Fibroblast of skin of right quadriceps (primary cell): ENCODE measurements around the gene ACAD9.
"Not testable (repeated sequence)": the region's sequence is repeated elsewhere in the genome, so short reads cannot be mapped to it uniquely, and the experiment has no call there.

ENCODE experiments used
- DNase-seq: peaks from one replicate; pipeline ENCODE4 v3.0.0-alpha.2; 2013

Gene ACAD9

GRCh38 chr3:128879125-128879969 is at the start of gene ACAD9:
TSS of gene ACAD9 (plus strand) at chr3:128879620. CDS start at chr3:128879692, 72 bp downstream.
- peak; percentile 98 for DNase-seq

GRCh38 chr3:128829925-128830625 is 49.3 kb upstream of the ACAD9 start:
- DNase-seq, result not testable (repeated sequence)

- not testable (repeated sequence) for DNase-seq
Measured at GRCh38 chr3:128830762-128831161, 48.7 kb upstream of the ACAD9 start.

GRCh38 chr3:128832979-128833378 is 46.4 kb upstream of the ACAD9 start:
- not testable (repeated sequence) for DNase-seq

GRCh38 chr3:128835096-128835495 is 44.3 kb upstream of the ACAD9 start:
- no peak for DNase-seq

GRCh38 chr3:128841926-128842920 is 37.2 kb upstream of the ACAD9 start:
- DNase-seq, result no peak

- no peak for DNase-seq
Measured at GRCh38 chr3:128844502-128844901, 34.9 kb upstream of the ACAD9 start.

- DNase-seq, result no peak
Measured at GRCh38 chr3:128845119-128845777, 34.2 kb upstream of the ACAD9 start.

GRCh38 chr3:128845778-128846485 is 33.5 kb upstream of the ACAD9 start:
- DNase-seq, result peak; percentile 64

GRCh38 chr3:128846486-128846891 is 32.9 kb upstream of the ACAD9 start:
- no peak for DNase-seq

GRCh38 chr3:128847666-128848370 is 31.6 kb upstream of the ACAD9 start:
- no peak for DNase-seq

GRCh38 chr3:128848936-128849335 is 30.5 kb upstream of the ACAD9 start:
- no peak for DNase-seq

GRCh38 chr3:128849911-128850455 is 29.4 kb upstream of the ACAD9 start:
- DNase-seq, result peak; percentile 19

- DNase-seq, result no peak
Measured at GRCh38 chr3:128850544-128850943, 28.9 kb upstream of the ACAD9 start.

GRCh38 chr3:128851601-128852000 is 27.8 kb upstream of the ACAD9 start:
- no peak for DNase-seq

- no peak for DNase-seq
Measured at GRCh38 chr3:128853826-128854225, 25.6 kb upstream of the ACAD9 start.

- DNase-seq, result no peak
Measured at GRCh38 chr3:128854475-128854874, 24.9 kb upstream of the ACAD9 start.

- no peak for DNase-seq
Measured at GRCh38 chr3:128855569-128855968, 23.9 kb upstream of the ACAD9 start.

GRCh38 chr3:128858167-128858566 is 21.3 kb upstream of the ACAD9 start:
- no peak for DNase-seq

- DNase-seq, result no peak
Measured at GRCh38 chr3:128859630-128860029, 19.8 kb upstream of the ACAD9 start.

GRCh38 chr3:128861491-128861890 is 17.9 kb upstream of the ACAD9 start:
- no peak for DNase-seq
